Mesendoderm (in vitro differentiated cells): Measurements from ENCODE around the gene NAGLU.

Source experiments
- DNase-seq: peaks from one replicate; pipeline ENCODE4 v3.0.0; 2013
- H2AK5ac ChIP-seq: 2 replicates; pipeline ENCODE4 v1.6.1; 2013; ENCODE audit warnings: low read length, inconsistent platforms
- H2BK120ac ChIP-seq: 2 replicates; pipeline ENCODE4 v1.6.1; 2013; ENCODE audit warnings: low read depth, mild to moderate bottlenecking, low read length, moderate library complexity, mixed read lengths
- H2BK15ac ChIP-seq: replicated peaks from 2 replicates; pipeline ENCODE4 v1.6.1; 2013; ENCODE audit warnings: low read depth, mild to moderate bottlenecking, moderate library complexity
- H2BK5ac ChIP-seq: 2 replicates; pipeline ENCODE4 v1.6.1; 2013; ENCODE audit warnings: low read length, inconsistent platforms
- H3K18ac ChIP-seq: 2 replicates; pipeline ENCODE4 v1.6.1; 2013; ENCODE audit warnings: mild to moderate bottlenecking, low read length, mixed read lengths
- H3K23ac ChIP-seq: one replicate; pipeline ENCODE4 v1.6.1; 2013; ENCODE audit warnings: low read length
- H3K27ac ChIP-seq: 2 replicates; pipeline ENCODE4 v1.5.1; 2013; ENCODE audit warnings: low read depth, mild to moderate bottlenecking, inconsistent platforms, low read length, moderate library complexity
- H3K27me3 ChIP-seq: 2 replicates; pipeline ENCODE4 v1.6.1; 2013; ENCODE audit warnings: low read length, control low read depth, mild to moderate bottlenecking, inconsistent platforms; ENCODE audit not compliant: insufficient read depth, poor library complexity
- H3K36me3 ChIP-seq: 2 replicates; pipeline ENCODE4 v1.6.1; 2013; ENCODE audit warnings: low read length, inconsistent platforms; ENCODE audit not compliant: control insufficient read depth, insufficient read depth
- H3K4ac ChIP-seq: one replicate; pipeline ENCODE4 v1.6.1; 2013; ENCODE audit warnings: low read depth, mild to moderate bottlenecking, low read length, moderate library complexity
- H3K4me1 ChIP-seq: 2 replicates; pipeline ENCODE4 v1.6.1; 2013; ENCODE audit warnings: low read depth, low read length, inconsistent platforms; ENCODE audit not compliant: control insufficient read depth
- H3K4me2 ChIP-seq: 2 replicates; pipeline ENCODE4 v1.6.1; 2013; ENCODE audit warnings: low read length
- H3K4me3 ChIP-seq: 2 replicates; pipeline ENCODE4 v1.5.1; 2013; ENCODE audit warnings: mild to moderate bottlenecking, low read length
- H3K56ac ChIP-seq: one replicate; pipeline ENCODE4 v1.6.1; 2013; ENCODE audit warnings: low read length
- H3K79me1 ChIP-seq: 2 replicates; pipeline ENCODE4 v1.6.1; 2013; ENCODE audit warnings: low read length, inconsistent platforms
- H3K79me2 ChIP-seq: 2 replicates; pipeline ENCODE4 v1.6.1; 2013; ENCODE audit warnings: mild to moderate bottlenecking, low read length; ENCODE audit not compliant: control insufficient read depth, insufficient read depth
- H3K9ac ChIP-seq: 2 replicates; pipeline ENCODE4 v1.6.1; 2013; ENCODE audit warnings: low read length, inconsistent platforms
- H4K5ac ChIP-seq: one replicate; pipeline ENCODE4 v1.6.1; 2013; ENCODE audit warnings: low read length
- H4K8ac ChIP-seq: one replicate; pipeline ENCODE4 v1.6.1; 2013; ENCODE audit warnings: low read depth, mild to moderate bottlenecking, control low read depth, low read length, moderate library complexity
- WGBS: extraction: QIAGEN DNeasy Blood & Tissue Kit; methylation state at CpG from one replicate; pipeline ENCODE4 v1.1.7; 2013; ENCODE audit warnings: low lambda C conversion rate, missing lambda C conversion rate; ENCODE audit not compliant: insufficient coverage; ENCODE audit errors: extremely low coverage; 5-methylcytosine and 5-hydroxymethylcytosine counted together

NAGLU gene

GRCh38 chr17:42502926-42503325 lies 33.1 kb upstream of the NAGLU start:
- Histone ChIP-seq H2BK5ac (no peak overlapping the region), H3K56ac (no peak overlapping the region), H3K4ac (no peak overlapping the region), H4K8ac (no peak overlapping the region), H3K18ac (no peak overlapping the region), H3K23ac (no peak overlapping the region), H3K4me1 (no peaks in the 10 kb centered on the region), H3K9ac (no peak overlapping the region), H3K27ac (no peak overlapping the region), H3K36me3 (peaks cover 1% of the 10 kb centered on the region), H3K79me2 (no peaks in the 10 kb centered on the region), H3K79me1 (no peaks in the 10 kb centered on the region), H2BK15ac (no peak overlapping the region), H3K27me3 (no peaks in the 10 kb centered on the region), H4K5ac (no peak overlapping the region), H2AK5ac (no peak overlapping the region), H3K4me2 (no peak overlapping the region), H2BK120ac (no peak overlapping the region), H3K4me3 (no peak overlapping the region)
- no CpG with 5 or more reads among the region's 1 CpG for WGBS
- DNase-seq, result no peak

- Histone ChIP-seq H3K36me3 (peaks cover 2% of the 10 kb centered on the region), H3K18ac (no peak overlapping the region), H2AK5ac (no peak overlapping the region), H3K4me1 (no peaks in the 10 kb centered on the region), H3K56ac (no peak overlapping the region), H3K4ac (no peak overlapping the region), H3K27ac (no peak overlapping the region), H3K79me1 (no peaks in the 10 kb centered on the region), H3K9ac (no peak overlapping the region), H3K79me2 (no peaks in the 10 kb centered on the region), H2BK15ac (no peak overlapping the region), H3K23ac (no peak overlapping the region), H3K27me3 (no peaks in the 10 kb centered on the region), H3K4me3 (no peak overlapping the region), H4K5ac (no peak overlapping the region), H3K4me2 (no peak overlapping the region), H4K8ac (no peak overlapping the region), H2BK120ac (no peak overlapping the region), H2BK5ac (no peak overlapping the region)
- no peak for DNase-seq
- no CpG with 5 or more reads among the region's 4 CpGs for WGBS
These were observed 28.4 kb upstream of the NAGLU start for GRCh38 chr17:42507671-42508070.

GRCh38 chr17:42508426-42509165 lies 27.4 kb upstream of the NAGLU start:
- no peak overlapping the region for H3K23ac ChIP-seq
- no peak overlapping the region for H4K5ac ChIP-seq
- no CpG with 5 or more reads among the region's 12 CpGs for WGBS
- H3K79me1 ChIP-seq, result no peaks in the 10 kb centered on the region
- H3K4me2 ChIP-seq, result no peak overlapping the region
- H2BK120ac ChIP-seq, result no peak overlapping the region
- H3K9ac ChIP-seq, result no peak overlapping the region
- no peak overlapping the region for H2BK5ac ChIP-seq
- H3K27ac ChIP-seq, result no peak overlapping the region
- no peak overlapping the region for H3K4me3 ChIP-seq
- H3K36me3 ChIP-seq, result peaks cover 2% of the 10 kb centered on the region
- no peak overlapping the region for H3K18ac ChIP-seq
- no peak overlapping the region for H2AK5ac ChIP-seq
- no peak overlapping the region for H3K4ac ChIP-seq
- no peak overlapping the region for H4K8ac ChIP-seq
- no peaks in the 10 kb centered on the region for H3K27me3 ChIP-seq
- H3K56ac ChIP-seq, result no peak overlapping the region
- no peak overlapping the region for H2BK15ac ChIP-seq
- no peak for DNase-seq
- H3K4me1 ChIP-seq, result no peaks in the 10 kb centered on the region
- H3K79me2 ChIP-seq, result no peaks in the 10 kb centered on the region

GRCh38 chr17:42509409-42509808 lies 26.6 kb upstream of the NAGLU start:
- H3K4me2 ChIP-seq, result no peak overlapping the region
- H3K27me3 ChIP-seq, result no peaks in the 10 kb centered on the region
- H3K4me3 ChIP-seq, result no peak overlapping the region
- no peak overlapping the region for H2BK5ac ChIP-seq
- no peaks in the 10 kb centered on the region for H3K4me1 ChIP-seq
- peaks cover 2% of the 10 kb centered on the region for H3K36me3 ChIP-seq
- H3K56ac ChIP-seq, result no peak overlapping the region
- no peak overlapping the region for H3K9ac ChIP-seq
- no peak overlapping the region for H4K5ac ChIP-seq
- no CpG with 5 or more reads among the region's 5 CpGs for WGBS
- no peak overlapping the region for H2BK120ac ChIP-seq
- H4K8ac ChIP-seq, result no peak overlapping the region
- DNase-seq, result no peak
- H3K23ac ChIP-seq, result no peak overlapping the region
- H3K4ac ChIP-seq, result no peak overlapping the region
- no peak overlapping the region for H3K18ac ChIP-seq
- H2AK5ac ChIP-seq, result no peak overlapping the region
- no peak overlapping the region for H3K27ac ChIP-seq
- H3K79me2 ChIP-seq, result no peaks in the 10 kb centered on the region
- no peak overlapping the region for H2BK15ac ChIP-seq
- no peaks in the 10 kb centered on the region for H3K79me1 ChIP-seq

GRCh38 chr17:42509841-42510240 lies 26.2 kb upstream of the NAGLU start:
- no peak overlapping the region for H3K18ac ChIP-seq
- WGBS, result no CpG with 5 or more reads among the region's 2 CpGs
- H3K4me2 ChIP-seq, result no peak overlapping the region
- H2BK120ac ChIP-seq, result no peak overlapping the region
- H3K56ac ChIP-seq, result no peak overlapping the region
- no peak overlapping the region for H3K9ac ChIP-seq
- H3K23ac ChIP-seq, result no peak overlapping the region
- H2AK5ac ChIP-seq, result no peak overlapping the region
- H2BK15ac ChIP-seq, result no peak overlapping the region
- no peaks in the 10 kb centered on the region for H3K4me1 ChIP-seq
- H3K79me1 ChIP-seq, result no peaks in the 10 kb centered on the region
- no peak overlapping the region for H2BK5ac ChIP-seq
- peaks cover 3% of the 10 kb centered on the region for H3K36me3 ChIP-seq
- H3K27ac ChIP-seq, result no peak overlapping the region
- H3K4me3 ChIP-seq, result no peak overlapping the region
- no peak overlapping the region for H3K4ac ChIP-seq
- H3K27me3 ChIP-seq, result no peaks in the 10 kb centered on the region
- H4K5ac ChIP-seq, result no peak overlapping the region
- no peak for DNase-seq
- H3K79me2 ChIP-seq, result no peaks in the 10 kb centered on the region
- H4K8ac ChIP-seq, result no peak overlapping the region

- no peak overlapping the region for H3K4ac ChIP-seq
- H2BK15ac ChIP-seq, result no peak overlapping the region
- H3K79me2 ChIP-seq, result no peaks in the 10 kb centered on the region
- WGBS, result no CpG with 5 or more reads among the region's 9 CpGs
- no peak overlapping the region for H2BK120ac ChIP-seq
- H3K27ac ChIP-seq, result no peak overlapping the region
- H4K5ac ChIP-seq, result no peak overlapping the region
- H3K9ac ChIP-seq, result no peak overlapping the region
- H3K4me2 ChIP-seq, result no peak overlapping the region
- no peak overlapping the region for H3K23ac ChIP-seq
- no peak overlapping the region for H4K8ac ChIP-seq
- no peak overlapping the region for H3K56ac ChIP-seq
- no peak overlapping the region for H2AK5ac ChIP-seq
- peaks cover 3% of the 10 kb centered on the region for H3K36me3 ChIP-seq
- no peaks in the 10 kb centered on the region for H3K27me3 ChIP-seq
- H2BK5ac ChIP-seq, result no peak overlapping the region
- H3K4me1 ChIP-seq, result no peaks in the 10 kb centered on the region
- H3K4me3 ChIP-seq, result no peak overlapping the region
- no peak for DNase-seq
- H3K79me1 ChIP-seq, result no peaks in the 10 kb centered on the region
- no peak overlapping the region for H3K18ac ChIP-seq
These were observed 23.8 kb upstream of the NAGLU start for GRCh38 chr17:42512246-42512645.
